Activated T-cell treated with anti-CD3 and anti-CD28 coated beads for 4 hours (primary cell): ENCODE measurements around the gene ACOT7.
"Not testable (repeated sequence)": the region's sequence is repeated elsewhere in the genome, so short reads cannot be mapped to it uniquely, and the experiment has no call there.

Experiments used
- DNase-seq: peaks from one replicate; pipeline ENCODE4 v3.0.0-alpha.2; 2020

ACOT7 gene

GRCh38 chr1:6395781-6396244 lies 2.2 kb upstream of the ACOT7 start:
- DNase-seq: not testable (repeated sequence)

GRCh38 chr1:6395130-6395529 lies 1.6 kb upstream of the ACOT7 start:
- not testable (repeated sequence) for DNase-seq

- no peak for DNase-seq
Measured at GRCh38 chr1:6392809-6393399, 663 bp downstream of the ACOT7 start.

GRCh38 chr1:6391951-6392808 lies 1.4 kb downstream of the ACOT7 start:
- no peak for DNase-seq

GRCh38 chr1:6389971-6390370 lies 3.6 kb downstream of the ACOT7 start:
- DNase-seq: no peak

DNA sequence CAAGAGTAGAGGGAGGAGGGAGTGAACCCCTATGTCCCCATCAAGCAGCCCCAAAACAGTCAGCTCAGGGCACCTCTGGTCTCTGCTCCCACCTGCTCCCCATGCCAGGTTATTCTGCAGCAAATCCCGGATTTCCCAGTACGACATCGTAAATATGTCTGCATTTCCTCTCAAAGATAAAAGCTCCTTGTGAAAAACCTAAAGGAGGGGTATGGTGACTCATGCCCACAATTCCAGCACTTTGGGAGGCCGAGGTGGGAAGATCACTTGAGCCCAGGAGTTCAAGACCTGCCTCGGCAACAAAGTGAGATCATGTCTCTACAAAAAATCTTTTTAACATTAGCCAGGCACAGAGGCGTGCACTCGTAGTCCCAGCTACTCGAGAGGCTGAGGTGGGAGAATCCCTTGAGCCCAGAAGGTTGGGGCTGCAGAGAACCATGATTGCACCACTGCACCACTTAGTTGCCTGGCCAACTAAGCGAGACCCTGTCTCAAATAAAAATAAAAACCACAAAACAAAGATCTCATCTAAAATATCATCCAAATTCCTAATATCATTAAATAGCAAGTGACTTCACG lies 7.1 kb downstream of the ACOT7 start:
- DNase-seq: no peak

DNA sequence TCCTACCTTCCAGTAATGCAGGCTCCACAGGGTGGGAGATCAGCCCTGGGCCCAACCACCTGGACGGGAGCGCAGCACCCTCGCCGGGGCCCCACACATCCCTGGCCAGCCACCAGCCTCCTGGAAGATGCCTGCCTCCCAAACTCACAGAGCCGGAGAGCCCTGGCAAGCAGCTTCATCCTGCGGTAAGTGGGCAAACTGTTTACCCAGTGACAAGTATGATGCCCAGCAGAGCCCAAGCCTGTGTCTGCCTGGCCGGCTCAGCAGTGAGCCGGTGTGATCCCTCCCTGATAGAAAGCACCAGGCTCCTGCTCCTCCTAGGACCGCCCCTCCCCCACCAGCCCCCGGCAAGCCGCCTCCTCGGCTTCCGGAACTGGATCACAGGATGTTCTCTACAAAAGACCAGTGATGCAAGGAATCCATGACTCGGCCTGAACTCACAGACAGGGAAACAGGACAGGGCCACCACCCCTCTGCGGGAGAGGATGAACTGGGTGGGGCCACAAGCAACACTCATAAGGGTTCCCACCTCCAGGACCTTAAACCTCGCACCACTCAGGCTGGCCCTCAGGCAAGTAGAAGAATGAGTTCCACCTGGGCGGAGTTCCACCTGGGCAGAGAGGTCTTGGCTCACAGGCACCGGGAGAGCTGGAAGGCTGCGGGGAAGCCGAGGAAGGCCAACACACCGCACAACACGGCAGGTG lies 7.9 kb downstream of the ACOT7 start:
- DNase-seq: no peak

GRCh38 chr1:6384962-6385361 lies 8.6 kb downstream of the ACOT7 start:
- no peak for DNase-seq

DNA sequence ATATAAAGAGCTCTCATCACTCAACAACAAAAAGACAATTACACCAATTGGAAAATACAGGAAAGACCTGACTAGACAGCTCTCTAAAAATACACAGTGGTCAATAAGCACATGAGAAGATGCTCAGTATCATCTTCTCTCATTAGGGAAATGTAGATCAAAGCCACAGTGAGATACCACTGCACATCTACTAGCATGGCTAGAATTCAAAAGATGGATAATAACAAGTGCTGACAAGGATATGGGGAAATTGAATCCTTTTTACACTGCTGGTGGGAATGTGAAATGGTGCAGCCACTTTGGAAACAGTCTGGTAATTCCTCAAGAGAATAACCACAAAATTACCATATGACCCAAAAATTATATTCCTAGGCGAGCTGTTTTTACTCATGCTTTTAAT lies 9.4 kb downstream of the ACOT7 start:
- no peak for DNase-seq

DNA sequence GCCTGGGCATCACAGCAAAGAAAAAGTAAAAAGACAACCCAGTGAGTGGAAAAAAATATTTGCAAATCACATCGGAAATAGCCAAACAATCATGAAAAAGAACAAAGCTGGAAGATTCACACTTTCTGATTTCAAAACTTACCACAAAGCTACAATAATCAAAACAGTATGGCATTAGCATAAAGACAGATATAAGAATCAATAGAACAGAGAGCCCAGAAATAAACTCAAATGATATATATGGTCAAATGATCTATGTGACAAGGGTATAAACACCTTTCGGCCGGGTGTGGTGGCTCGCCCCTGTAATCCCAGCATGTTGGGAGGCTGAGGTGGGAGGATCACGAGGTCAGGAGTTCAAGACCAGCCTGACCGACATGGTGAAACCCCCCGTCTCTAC lies 13.5 kb downstream of the ACOT7 start:
- no peak for DNase-seq

- no peak for DNase-seq
Measured at GRCh38 chr1:6378096-6378746, 15.3 kb downstream of the ACOT7 start.

GRCh38 chr1:6373961-6374720 lies 19.4 kb downstream of the ACOT7 start:
- no peak for DNase-seq

DNA sequence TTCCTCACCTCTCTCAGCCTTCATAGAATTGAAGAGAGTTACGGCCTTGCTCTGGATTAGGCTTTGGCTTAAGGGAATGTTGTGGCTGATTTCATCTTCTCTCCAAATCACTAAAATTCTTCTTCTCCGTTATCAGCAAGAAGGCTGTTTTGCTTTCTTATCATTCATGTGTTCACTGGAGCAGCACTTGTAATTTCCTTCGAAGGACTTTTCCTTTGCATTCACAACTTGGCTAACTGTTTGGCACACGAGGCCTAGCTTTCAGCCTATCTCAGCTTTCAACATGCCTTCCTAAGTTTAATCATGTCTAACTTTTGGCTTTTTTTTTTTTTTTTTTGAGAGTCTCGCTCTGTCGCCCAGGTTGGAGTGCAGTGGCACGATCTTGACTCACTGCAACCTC lies 21.3 kb downstream of the ACOT7 start:
- not testable (repeated sequence) for DNase-seq

GRCh38 chr1:6370006-6370405 lies 23.6 kb downstream of the ACOT7 start:
- no peak for DNase-seq

DNA sequence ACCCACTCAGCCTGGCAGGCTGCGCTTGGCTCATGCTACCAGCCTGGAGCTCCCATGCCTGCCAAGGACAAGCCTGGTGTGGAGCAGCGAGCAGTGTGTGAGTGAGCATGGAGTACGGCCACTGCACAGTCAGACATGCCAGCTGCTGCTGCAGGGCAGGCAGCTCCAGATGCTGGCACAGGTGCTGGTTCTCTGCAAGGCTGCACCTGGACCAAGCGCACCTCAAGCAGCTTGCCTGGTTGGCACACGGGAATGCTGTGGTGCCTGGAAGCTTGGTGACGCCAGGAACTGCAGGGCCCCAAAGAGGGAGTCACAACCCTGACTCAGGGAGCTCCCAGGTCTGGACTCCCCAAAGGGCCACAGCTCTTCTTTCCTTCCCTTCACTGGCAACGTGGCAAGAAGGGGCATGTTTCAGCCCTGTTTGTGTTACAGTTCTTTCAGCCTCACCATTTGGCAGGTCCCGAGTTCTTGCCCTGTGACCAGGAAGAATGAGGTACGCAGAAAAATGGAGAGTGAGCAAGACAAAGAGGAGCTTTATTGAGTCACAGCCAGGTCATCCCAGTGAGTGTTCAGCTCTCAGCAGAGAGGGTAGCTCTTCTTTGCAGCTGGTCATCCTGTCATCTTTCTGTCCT lies 26.1 kb downstream of the ACOT7 start:
- DNase-seq: no peak

DNA sequence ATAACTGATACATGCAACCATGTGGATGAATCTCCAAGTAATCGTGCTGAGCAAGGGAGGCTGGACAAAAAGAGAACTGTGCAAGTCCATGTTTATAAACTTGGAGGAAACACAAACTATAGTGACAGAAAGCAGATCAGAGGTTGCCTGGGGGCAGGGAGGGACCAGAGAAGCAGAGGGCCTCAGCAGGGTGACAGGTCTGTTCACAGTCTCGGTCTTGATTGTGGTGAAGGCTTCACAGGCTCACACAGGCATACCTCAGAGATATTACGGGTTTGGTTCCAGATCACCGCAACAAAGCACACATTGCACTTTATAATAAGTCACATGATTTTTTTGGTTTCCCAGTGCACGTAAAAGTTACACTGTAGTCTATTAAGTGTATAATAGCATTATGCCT lies 28.5 kb downstream of the ACOT7 start:
- no peak for DNase-seq

DNA sequence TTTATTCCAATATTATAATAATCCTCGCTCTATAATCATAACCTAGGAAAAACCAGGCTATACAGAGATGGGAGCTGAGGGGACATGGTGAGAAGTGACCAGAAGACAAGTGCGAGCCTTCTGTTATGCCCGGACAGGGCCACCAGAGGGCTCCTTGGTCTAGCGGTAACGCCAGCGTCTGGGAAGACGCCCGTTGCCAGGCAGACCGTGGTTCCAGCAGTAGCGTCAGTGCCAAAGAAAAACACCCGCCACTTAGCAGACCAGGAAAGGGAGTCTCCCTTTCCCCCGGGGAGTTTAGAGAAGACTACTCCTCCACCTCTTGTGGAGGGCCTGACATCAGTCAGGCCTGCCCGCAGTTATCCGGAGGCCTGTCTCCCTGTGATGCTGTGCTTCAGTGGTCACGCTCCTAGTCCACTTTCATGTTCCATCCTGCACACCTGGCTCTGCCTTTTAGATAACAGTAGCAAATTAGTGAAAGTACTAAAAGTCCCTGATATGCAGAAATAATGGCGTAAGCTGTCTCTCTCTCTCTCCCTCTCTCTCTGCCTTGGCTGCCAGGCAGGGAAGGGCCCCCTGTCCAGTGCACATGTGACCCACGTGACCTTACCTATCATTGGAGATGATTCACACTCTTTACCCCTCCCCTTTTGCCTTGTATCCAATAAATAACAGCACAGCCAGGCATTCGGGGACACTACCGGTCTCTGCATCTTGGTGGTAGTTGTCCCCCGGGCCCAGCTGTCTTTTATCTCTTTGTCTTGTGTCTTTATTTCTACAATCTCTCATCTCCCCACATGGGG lies 30.3 kb downstream of the ACOT7 start:
- not testable (repeated sequence) for DNase-seq

GRCh38 chr1:6361124-6361775 lies 32.3 kb downstream of the ACOT7 start:
- no peak for DNase-seq

- DNase-seq: no peak
Measured at GRCh38 chr1:6360517-6361070, 33.0 kb downstream of the ACOT7 start.

- no peak for DNase-seq
Measured at GRCh38 chr1:6360117-6360496, 33.5 kb downstream of the ACOT7 start.
